Stimulated activated CD4-positive, alpha-beta T cell treated with anti-CD3 and anti-CD28 coated beads, Interleukin-15, amount 100 ng/mL, for 48 hours (primary cell): Measurements from ENCODE around the gene TBC1D20.
"Not testable (repeated sequence)": the region's sequence is repeated elsewhere in the genome, so short reads cannot be mapped to it uniquely, and the experiment has no call there.

Experiments
- DNase-seq, 2 donors: peaks; one replicate each; pipeline ENCODE4 v3.0.0-alpha.2; 2020; ENCODE audit warnings: low read depth in 2 of 2

Gene TBC1D20

GRCh38 chr20:476561-477249 is 14.4 kb upstream of the TBC1D20 start:
- not testable (repeated sequence) for DNase-seq

DNA sequence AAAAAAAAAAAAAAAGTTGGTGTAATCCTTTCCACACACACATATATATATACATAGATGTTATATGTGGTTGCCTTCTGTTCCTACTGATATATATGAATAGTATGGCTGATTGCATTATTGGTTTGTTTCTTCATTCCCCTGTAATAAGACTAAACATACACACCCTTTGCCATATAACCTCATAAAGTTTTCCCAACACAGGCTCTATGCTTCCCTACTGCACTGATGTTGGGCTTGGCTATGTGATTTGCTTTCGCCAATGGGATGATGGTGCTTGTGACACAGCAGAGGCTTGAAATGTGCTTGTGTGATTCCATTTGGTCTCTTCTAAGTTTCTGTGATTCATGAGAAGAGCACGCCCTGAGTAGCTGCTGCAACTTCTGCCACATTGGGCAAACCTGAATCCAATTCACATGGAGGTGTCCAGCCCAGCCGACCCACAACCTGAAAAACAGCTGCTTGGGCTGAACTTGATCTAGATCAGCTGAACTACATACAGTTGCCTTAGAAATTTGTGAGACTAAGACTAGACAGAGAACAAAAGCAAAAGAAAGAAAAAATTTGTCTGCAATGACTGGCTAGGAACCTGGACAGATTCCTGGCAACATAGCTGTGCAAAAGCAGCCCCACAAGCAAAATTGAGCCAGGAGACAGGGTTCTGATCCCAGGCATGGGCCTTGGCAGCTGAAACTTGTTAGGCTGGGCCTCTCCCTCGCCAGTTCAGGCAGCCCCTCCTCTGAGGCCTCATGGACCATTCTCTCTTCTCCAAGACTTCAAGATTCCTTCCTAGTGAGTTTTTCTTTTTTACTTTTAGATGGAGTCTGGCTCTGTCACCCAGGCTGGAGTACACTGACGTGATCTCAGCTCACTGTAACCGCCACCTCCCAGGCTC is 13.4 kb upstream of the TBC1D20 start:
- DNase-seq, result no peak

- no peak for DNase-seq
Measured at GRCh38 chr20:474581-474980, 12.2 kb upstream of the TBC1D20 start.

GRCh38 chr20:472889-473292 is 10.6 kb upstream of the TBC1D20 start:
- no peak for DNase-seq

- DNase-seq, result no peak
Measured at GRCh38 chr20:472137-472846, 10.0 kb upstream of the TBC1D20 start.

- DNase-seq, result no peak
Measured at GRCh38 chr20:469746-470490, 7.6 kb upstream of the TBC1D20 start.

- no peak for DNase-seq
Measured at GRCh38 chr20:467755-468154, 5.4 kb upstream of the TBC1D20 start.

DNA sequence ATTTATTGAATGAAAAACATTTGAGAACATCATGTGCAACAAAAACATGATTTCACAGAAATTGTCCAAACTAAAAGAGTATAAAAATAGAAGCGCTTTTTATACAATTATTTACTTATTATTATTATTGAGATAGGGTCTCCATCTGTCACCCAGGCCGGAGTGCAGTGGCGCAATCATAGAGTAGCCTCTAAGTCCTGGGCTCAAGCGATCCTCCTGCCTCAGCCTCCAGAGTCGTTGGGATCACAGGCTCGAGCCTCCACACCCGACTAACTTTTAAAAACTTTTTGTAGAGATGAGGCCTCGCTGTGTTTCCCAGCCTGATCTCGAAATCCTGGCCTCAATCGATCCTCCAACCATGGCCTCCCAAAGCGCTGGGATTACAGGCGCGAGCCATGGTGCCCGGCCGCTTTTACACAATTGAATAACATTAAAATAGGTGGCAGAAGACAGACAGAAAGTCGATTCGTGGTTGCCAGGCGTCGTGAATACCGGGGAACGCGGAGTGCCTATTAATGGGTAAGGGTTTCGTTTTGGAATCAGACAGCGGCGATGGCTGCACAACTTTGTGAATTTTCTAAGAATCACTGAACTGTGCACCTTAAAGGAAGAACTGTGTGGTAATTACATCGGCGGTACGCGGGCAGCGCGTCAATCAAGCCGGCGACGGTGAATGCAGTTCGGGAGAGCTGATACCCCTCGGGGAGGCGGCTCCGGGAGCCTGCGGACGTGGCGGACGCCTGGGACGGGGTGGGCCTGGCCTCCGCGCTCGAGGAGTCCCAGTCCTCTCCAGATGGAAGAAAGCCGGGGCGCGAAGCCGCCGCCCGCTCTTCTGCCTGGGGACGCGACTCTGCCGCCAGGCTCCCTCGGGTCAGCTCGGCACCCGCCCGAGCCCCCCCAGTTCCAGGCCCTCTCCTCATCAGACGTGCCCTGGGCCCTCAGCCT is 807 bp downstream of the TBC1D20 start:
- DNase-seq, result peak in 1 of 2 donors; percentile 25

- no peak for DNase-seq
Measured at GRCh38 chr20:460707-461106, 1.6 kb downstream of the TBC1D20 start.

- no peak for DNase-seq
Measured at GRCh38 chr20:460180-460579, 2.2 kb downstream of the TBC1D20 start.

DNA sequence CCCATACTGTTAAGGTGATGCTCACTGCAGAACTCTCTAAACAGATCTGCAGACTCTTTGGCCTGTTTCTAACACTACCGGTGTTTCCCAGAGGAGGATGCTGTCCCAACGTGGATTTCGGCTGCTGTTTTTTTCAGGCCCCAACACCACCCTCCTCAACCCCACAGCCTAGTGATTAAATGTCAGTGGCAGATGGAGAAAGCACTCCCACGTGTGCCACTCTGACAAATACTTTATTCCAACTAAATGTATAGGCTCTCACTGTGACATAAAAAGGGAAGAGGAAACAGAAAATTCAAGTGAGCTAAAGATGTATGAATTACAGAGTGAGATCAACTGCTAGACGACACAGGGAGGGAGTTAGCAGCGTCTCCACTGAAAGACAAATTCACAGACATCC is 3.6 kb downstream of the TBC1D20 start:
- no peak for DNase-seq

GRCh38 chr20:454951-455350 is 7.4 kb downstream of the TBC1D20 start:
- no peak for DNase-seq

GRCh38 chr20:452021-452420 is 10.3 kb downstream of the TBC1D20 start:
- not testable (repeated sequence) for DNase-seq

DNA sequence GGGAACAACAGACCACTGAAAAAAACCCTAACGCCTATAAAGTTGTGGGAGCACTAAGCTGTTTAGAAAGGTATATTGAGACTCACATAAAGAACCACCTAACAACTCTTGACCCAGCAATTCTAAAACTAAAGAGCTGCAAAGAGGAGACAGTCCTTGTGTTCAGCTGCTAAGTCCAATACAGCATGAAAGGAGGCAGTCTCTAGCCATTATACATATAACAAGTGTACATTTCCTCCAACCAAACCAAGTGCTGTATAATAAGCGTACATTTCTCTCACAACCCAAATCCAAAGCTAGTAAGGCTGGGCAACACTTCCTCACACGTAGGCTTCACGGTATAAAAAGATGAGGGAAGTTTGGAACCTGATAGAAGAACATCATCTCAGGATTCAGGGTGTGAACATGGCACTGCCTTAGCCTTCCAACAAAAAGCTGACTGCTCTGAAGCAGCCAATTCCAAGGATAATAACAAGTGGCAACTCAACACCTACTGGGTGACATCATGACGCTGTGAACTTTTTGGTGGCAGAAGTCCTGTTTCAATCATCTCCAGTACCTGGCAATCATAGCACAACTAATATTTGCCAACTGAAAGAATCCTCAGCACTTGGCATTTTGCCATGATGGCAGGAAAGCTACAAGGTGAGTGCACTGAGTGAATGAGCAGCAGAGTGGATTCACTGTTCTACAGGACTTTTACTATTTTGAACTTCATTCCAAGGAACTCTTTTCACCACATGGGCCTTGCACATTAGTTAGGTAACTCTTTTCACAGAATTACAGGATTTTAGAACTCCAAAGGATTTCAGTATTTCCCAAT is 16.6 kb downstream of the TBC1D20 start:
- no peak for DNase-seq

GRCh38 chr20:444862-445426 is 17.4 kb downstream of the TBC1D20 start:
- DNase-seq, result no peak

- DNase-seq, result no peak
Measured at GRCh38 chr20:444117-444516, 18.2 kb downstream of the TBC1D20 start.

GRCh38 chr20:443223-443775 is 19.0 kb downstream of the TBC1D20 start:
- no peak for DNase-seq

DNA sequence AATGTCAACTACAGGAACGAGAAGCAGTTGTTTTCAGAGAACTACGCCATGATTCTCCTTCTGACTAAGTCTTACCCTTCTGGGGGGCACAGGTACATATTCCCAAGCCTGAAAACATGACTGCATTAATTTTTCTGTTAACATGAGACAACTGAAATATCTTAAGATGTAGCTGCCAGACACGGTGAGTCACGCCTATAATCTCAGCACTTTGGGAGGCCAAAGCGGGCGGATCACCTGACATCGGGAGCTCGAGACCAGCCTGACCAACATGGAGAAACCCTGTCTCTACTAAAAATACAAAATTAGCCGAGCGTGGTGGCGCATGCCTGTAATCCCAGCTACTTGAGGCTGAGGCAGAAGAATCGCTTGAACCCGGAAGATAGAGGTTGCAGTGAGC is 21.7 kb downstream of the TBC1D20 start:
- DNase-seq, result no peak

GRCh38 chr20:440148-440547 is 22.2 kb downstream of the TBC1D20 start:
- DNase-seq, result no peak
